Hematopoietic multipotent progenitor cell treated with erythropoietin and hydrocortisone succinate and interleukin-3 and kit ligand, for 17 days (in vitro differentiated cells): ENCODE data around the gene HAUS5.
"Not testable (repeated sequence)": the region's sequence is repeated elsewhere in the genome, so short reads cannot be mapped to it uniquely, and the experiment has no call there.

Source experiments
- DNase-seq: peaks from one replicate; pipeline ENCODE4 v3.0.0-alpha.2; 2015; ENCODE audit warnings: low spot score

Gene HAUS5

DNA sequence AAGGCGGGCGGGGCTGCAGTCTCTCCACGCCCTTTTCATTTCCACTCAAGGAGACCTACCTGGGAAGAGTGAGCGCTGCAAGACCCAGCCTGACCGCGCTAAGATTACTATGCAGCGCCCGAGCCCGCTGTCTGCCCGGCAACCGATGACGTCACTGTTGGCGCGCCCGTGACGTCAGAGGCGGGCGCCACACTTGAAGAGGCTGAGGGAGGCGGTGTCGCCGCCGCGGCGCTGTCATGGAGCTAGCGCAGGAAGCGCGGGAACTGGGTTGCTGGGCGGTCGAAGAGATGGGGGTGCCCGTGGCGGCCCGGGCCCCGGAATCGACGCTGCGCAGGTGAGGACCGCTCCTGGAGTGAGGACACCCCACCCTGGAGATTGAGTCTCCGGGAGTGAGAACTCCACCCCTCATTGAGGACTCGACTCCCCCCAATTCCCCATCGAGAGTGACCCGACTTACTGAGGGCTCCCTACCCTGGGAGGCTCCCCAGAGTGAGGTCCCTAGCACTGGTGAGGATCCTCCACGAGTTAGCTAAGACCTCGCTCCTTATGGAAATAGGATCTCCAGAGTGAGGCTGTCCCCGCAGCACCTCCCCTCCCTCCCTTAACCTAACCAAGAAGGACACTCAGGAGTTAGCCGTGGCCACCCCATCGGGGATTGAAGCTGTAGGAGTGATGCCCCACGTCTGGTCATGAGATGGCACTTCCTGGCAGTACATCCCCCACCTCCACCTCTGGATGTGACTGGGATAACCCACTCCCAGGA, at the start of gene HAUS5:
TSS of gene HAUS5 (plus strand) at position 177 of the 763 bp plus-strand sequence. CDS start at position 237, 60 bp downstream.
- DNase-seq, result peak; percentile 92

DNA sequence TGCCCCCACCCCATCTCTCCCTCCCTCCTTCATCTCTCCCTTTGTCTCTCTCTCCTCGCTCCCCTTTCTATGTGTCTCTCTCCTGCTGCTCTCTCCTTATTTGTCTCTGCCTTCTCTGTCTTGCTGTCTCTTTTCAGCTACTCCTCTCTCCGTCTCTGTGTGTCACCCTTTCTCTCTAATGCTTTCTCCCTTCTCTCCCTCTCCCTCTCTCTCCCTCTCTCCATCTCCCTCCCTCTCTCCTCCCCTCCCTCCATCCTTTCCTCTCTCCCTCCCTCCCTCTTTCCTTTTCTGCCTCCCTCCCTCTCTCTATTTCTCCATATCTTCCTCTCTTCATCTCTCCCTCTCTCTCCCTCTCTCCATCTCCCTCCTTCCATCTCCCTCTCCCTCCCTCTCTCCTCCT, 49.8 kb upstream of the HAUS5 start:
- DNase-seq, result no peak

- DNase-seq, result no peak
Observed at GRCh38 chr19:35563207-35563829, 49.2 kb upstream of the HAUS5 start, which contains the start of gene ATP4A. Gene ATP4A (minus strand): TSS chr19:35563658. CDS start chr19:35563629, 29 bp downstream.

- DNase-seq, result no peak
Observed at GRCh38 chr19:35565016-35565856, 47.3 kb upstream of the HAUS5 start.

DNA sequence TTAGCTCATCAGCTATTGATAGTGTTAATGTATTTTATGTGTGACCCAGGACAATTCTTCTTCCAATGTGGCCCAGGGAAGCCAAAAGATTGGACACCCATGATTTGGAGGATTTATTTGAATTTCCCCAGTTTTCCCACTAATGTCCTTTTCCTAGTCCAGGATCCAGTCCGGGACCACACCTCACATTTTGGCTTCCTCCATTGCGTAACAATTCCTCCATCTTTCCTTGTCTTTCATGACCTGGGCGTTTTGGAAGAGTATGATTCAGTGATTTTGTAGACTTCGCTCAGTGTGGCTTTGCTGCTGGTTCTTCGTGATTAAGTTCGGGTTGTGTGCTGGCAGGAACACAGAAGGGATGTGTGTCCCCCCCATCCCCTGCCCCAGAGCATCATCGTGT, 45.8 kb upstream of the HAUS5 start:
- no peak for DNase-seq

GRCh38 chr19:35569281-35569781, 43.2 kb upstream of the HAUS5 start:
- no peak for DNase-seq

DNA sequence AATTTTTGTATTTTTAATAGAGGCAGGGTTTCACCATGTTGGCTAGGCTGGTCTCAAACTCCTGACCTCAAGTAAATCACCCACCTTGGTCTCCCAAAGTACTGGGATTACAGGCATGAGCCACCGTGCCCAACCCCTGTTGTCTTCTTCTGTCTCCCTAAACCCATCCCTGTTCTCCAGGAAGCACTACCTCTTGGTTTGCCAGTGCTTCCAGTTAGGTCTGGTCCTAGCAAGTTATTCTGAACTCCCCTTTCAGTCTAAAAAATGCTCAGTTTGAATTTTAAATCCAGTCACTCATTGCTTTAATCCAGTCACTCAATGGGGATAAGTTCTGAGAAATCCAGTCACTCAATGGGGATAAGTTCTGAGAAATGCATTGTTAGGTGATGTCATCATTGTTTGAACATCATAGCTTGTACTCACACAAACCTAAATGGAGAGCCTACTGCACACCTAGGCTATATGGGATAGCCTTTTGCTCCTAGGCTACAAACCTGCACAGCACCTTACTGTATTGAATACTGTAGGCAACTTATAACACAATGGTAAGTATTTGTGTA, 41.0 kb upstream of the HAUS5 start:
- DNase-seq, result no peak

- DNase-seq, result no peak
Observed at GRCh38 chr19:35577918-35578317, 34.6 kb upstream of the HAUS5 start.

- no peak for DNase-seq
Observed at GRCh38 chr19:35578707-35579106, 33.8 kb upstream of the HAUS5 start.

- DNase-seq, result no peak
Observed at GRCh38 chr19:35582760-35583159, 29.8 kb upstream of the HAUS5 start.

DNA sequence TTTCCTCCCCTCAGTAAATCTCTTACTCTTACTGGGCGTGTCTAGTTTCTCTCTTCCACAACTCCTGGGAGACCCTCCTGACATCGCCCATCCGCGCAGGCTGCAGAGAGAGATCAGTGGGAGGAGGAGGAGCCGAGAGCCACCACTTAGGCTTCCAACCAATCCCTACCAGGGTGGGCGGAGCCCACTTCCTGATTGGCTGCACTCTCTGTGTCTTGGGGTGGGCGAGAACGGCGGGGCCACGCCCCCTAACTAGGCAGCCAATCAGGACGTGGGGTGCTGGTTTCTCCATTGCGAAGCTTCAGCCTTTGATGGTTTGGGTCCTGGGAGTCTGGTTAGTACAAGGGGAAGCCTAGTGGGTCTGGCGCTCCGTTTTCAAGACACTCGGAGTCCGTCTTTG, 26.7 kb upstream of the HAUS5 start, which contains the start of gene PMIS2:
TSS of gene PMIS2 (plus strand) at position 326 of the 400 bp plus-strand sequence. CDS start 87 bp downstream, outside the sequence.
- DNase-seq, result peak; percentile 13

- no peak for DNase-seq
Observed at GRCh38 chr19:35587321-35587720, 25.2 kb upstream of the HAUS5 start.

GRCh38 chr19:35590875-35591274, 21.7 kb upstream of the HAUS5 start:
- no peak for DNase-seq

DNA sequence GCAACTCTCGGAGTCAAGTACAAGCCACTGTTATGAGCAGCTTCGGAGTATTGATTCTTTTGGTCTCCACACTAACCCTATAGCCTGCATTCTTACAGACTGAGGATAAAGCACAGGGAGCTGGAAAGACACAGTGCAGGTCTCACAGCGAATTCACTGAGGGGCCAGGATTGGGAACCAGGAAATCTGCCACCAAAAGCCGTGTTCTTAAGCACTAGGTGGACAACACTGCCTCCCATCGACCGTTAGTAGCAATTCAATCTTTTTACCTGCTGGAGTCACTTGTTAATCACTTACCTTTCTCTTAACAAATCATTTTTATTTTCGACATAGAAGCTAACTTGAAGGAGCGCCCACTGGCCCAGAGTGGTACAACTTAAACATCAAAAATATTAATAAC, 20.3 kb upstream of the HAUS5 start:
- DNase-seq, result peak; percentile 29

GRCh38 chr19:35595026-35595425, 17.5 kb upstream of the HAUS5 start:
- not testable (repeated sequence) for DNase-seq

GRCh38 chr19:35595928-35596327, 16.6 kb upstream of the HAUS5 start:
- DNase-seq, result no peak

- DNase-seq, result no peak
Observed at GRCh38 chr19:35596366-35596999, 16.1 kb upstream of the HAUS5 start.

DNA sequence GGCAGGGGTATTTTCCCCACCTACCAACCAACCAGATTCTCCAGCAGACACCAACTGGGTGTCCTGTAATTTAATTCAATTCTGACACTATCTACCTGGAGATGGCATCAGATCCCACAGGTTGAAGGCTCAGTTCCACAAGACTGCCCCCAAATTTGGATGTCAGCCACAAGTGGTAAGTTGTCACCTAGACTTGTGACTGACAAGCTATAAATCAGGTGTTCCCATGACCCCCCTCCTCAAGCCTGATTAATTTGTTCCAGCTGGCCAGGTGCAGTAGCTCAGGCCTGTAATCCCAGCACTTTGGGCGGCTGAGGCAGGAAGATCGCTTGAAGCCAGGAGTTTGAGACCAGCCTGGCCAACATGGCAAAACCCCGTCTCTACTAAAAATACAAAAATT, 10.6 kb upstream of the HAUS5 start:
- no peak for DNase-seq

GRCh38 chr19:35604436-35604835, 8.1 kb upstream of the HAUS5 start:
- not testable (repeated sequence) for DNase-seq

- not testable (repeated sequence) for DNase-seq
Observed at GRCh38 chr19:35607170-35607569, 5.4 kb upstream of the HAUS5 start.

DNA sequence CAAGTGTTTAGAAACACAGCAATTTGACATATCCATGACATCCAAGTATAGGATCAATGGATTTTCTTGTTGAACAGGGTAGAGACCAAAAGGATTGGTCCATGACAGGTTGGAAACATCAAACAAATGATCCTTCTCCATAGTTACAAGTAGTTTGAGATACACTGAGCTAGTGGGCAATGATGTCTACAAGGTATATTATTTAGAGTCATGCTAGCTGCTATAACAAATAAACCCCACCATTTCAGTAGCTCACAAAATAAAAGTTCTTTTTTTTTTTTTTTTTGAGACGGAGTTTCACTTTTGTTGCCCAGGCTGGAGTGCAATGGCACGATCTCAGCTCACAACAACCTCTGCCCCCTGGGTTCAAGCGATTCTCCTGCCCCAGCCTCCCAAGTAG, 4.9 kb upstream of the HAUS5 start:
- no peak for DNase-seq
